ENCODE results near the gene CWH43. TPM values are rescaled to one million over a fixed set of nuclear protein-coding genes. Genes with fewer than 3 reads are reported as not detected.
A peak's percentile ranks its signal among the peaks of the same experiment; 100 is the strongest.

The CWH43 gene
- total and polyA plus RNA-seq, 12 donors, result not detected

- no peak for ATAC-seq
- no peaks in the 10 kb centered on the region for H3K36me3 ChIP-seq
- no peaks in the 10 kb centered on the region for H3K9me3 ChIP-seq
- no peak overlapping the region for H3K4me3 ChIP-seq
- DNase-seq, result no peak
- H3K4me1 ChIP-seq, result no peaks in the 10 kb centered on the region
- 31 to 33% methylated on average over 11 of the region's 11 CpGs for WGBS, 2 donors
- no peak overlapping the region for H3K27ac ChIP-seq
- intact Hi-C loops (cut with DNase I), result no loop called here
- H3K27me3 ChIP-seq, result peaks cover 0 to 22% (median 0%) of the 10 kb centered on the region in 7 donors
- peak; percentile 18 to 73 (median 55) for TF ChIP-seq CTCF (IDR thresholded peaks at IDR 0.05)
Observed at GRCh38 chr4:49032440-49033161, 46.5 kb downstream of the CWH43 start.

- ATAC-seq, result no peak
- Histone ChIP-seq H3K27ac (no peak overlapping the region), H3K4me3 (no peak overlapping the region), H3K9me3 (no peaks in the 10 kb centered on the region), H3K36me3 (no peaks in the 10 kb centered on the region), H3K4me1 (no peaks in the 10 kb centered on the region), H3K27me3 (peaks cover 0 to 24% (median 0%) of the 10 kb centered on the region in 7 donors)
- DNase-seq, result no peak
- no peak for TF ChIP-seq CTCF (IDR thresholded peaks at IDR 0.05)
- intact Hi-C loops (cut with DNase I), result no loop called here
- WGBS, 2 donors, result 35 to 39% methylated on average over 3 of the region's 3 CpGs
Observed at GRCh38 chr4:49036528-49036927, 50.5 kb downstream of the CWH43 start.

- TF ChIP-seq CTCF (IDR thresholded peaks at IDR 0.05), result no peak
- Histone ChIP-seq H3K4me3 (no peak overlapping the region), H3K27ac (no peak overlapping the region), H3K27me3 (no peaks in the 10 kb centered on the region), H3K36me3 (no peaks in the 10 kb centered on the region), H3K9me3 (no peaks in the 10 kb centered on the region), H3K4me1 (no peaks in the 10 kb centered on the region)
- WGBS, 2 donors, result 52% methylated on average over 3 of the region's 3 CpGs
- ATAC-seq, result no peak
- DNase-seq, result no peak
- intact Hi-C loops (cut with DNase I), result no loop called here
Observed at GRCh38 chr4:49044270-49044669, 58.2 kb downstream of the CWH43 start.

DNA sequence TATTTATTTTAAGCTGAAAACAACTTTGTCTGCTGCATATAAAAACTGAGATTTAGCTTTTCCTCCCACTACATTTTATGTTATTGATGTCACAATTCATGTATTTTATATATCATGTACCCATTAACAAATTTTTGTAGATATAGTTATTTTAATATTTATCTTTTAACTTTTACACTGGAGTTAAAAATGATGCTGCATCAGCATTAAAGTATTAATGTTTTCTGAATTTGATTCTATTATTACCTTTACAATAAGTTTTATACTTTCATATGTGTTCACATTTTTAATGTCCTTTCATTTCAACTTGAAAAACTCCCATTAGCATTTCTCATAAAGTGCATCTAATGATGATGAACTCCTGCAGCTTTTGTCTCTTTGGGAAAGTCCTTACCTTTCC lies 72.2 kb downstream of the CWH43 start:
- DNase-seq, result no peak

More for the DNA sequence above, 72.2 kb downstream of the CWH43 start:
- no peaks in the 10 kb centered on the region for H3K4me1 ChIP-seq
- H3K36me3 ChIP-seq, result no peaks in the 10 kb centered on the region
- peaks cover 0 to 44% (median 26%) of the 10 kb centered on the region in 11 donors for H3K9me3 ChIP-seq
- ATAC-seq, result no peak
- TF ChIP-seq CTCF (IDR thresholded peaks at IDR 0.05), result no peak
- no peak overlapping the region for H3K4me3 ChIP-seq
- intact Hi-C loops (cut with DNase I), result no loop called here
- H3K27ac ChIP-seq, result no peak overlapping the region
- no peaks in the 10 kb centered on the region for H3K27me3 ChIP-seq

All from heart right ventricle (tissue), 16 donors.